Loucy (cell line): ENCODE measurements around the gene VMAC.
"Not testable (repeated sequence)": the region's sequence is repeated elsewhere in the genome, so short reads cannot be mapped to it uniquely, and the experiment has no call there.

ENCODE experiments used
- H2AFZ ChIP-seq: fragments of 200-600 bp; sonication (generic); 2 replicates; pipeline ENCODE4 v1.6.0; 2016; ENCODE audit warnings: antibody characterized with exemption, mild to moderate bottlenecking, low read length, moderate library complexity
- H3F3A ChIP-seq: fragments of 200-600 bp; 2 replicates; pipeline ENCODE4 v1.6.0; 2016; ENCODE audit warnings: antibody characterized with exemption, low read depth, mild to moderate bottlenecking
- H3K27me3 ChIP-seq: fragments of 200-600 bp; sonication (generic); 2 replicates; pipeline ENCODE4 v1.6.1; 2014; ENCODE audit warnings: low read length, mild to moderate bottlenecking; ENCODE audit not compliant: insufficient read depth, poor library complexity, severe bottlenecking
- H3K36me3 ChIP-seq: fragments of 200-600 bp; sonication (generic); 2 replicates; pipeline ENCODE4 v1.6.1; 2016; ENCODE audit warnings: low read length; ENCODE audit not compliant: insufficient read depth
- H3K4me1 ChIP-seq: fragments of 200-600 bp; sonication (generic); 2 replicates; pipeline ENCODE4 v1.5.1; 2014; ENCODE audit warnings: low read length, mild to moderate bottlenecking; ENCODE audit not compliant: insufficient read depth, poor library complexity, severe bottlenecking
- H3K4me2 ChIP-seq: fragments of 200-600 bp; sonication (generic); 2 replicates; pipeline ENCODE4 v1.6.0; 2014; ENCODE audit warnings: antibody characterized with exemption, low read length, low read depth, mild to moderate bottlenecking; ENCODE audit not compliant: poor library complexity, severe bottlenecking
- H3K4me3 ChIP-seq: fragments of 200-600 bp; sonication (generic); 2 replicates; pipeline ENCODE4 v1.5.1; 2014; ENCODE audit warnings: low read length, mild to moderate bottlenecking, mixed read lengths; ENCODE audit not compliant: poor library complexity, severe bottlenecking
- H3K79me2 ChIP-seq: fragments of 200-600 bp; sonication (generic); 2 replicates; pipeline ENCODE4 v1.6.1; 2014; ENCODE audit warnings: low read length; ENCODE audit not compliant: insufficient read depth
- H3K9ac ChIP-seq: fragments of 200-600 bp; sonication (generic); 2 replicates; pipeline ENCODE4 v1.6.0; 2014; ENCODE audit warnings: mild to moderate bottlenecking, low read depth, low read length, moderate library complexity; ENCODE audit not compliant: poor library complexity, severe bottlenecking
- H3K9me2 ChIP-seq: fragments of 200-600 bp; sonication (generic); replicated peaks from 2 replicates; pipeline ENCODE4 v1.6.1; 2016; ENCODE audit warnings: low read depth, low read length, mixed read lengths
- H3K9me3 ChIP-seq: fragments of 200-600 bp; sonication (generic); 2 replicates; pipeline ENCODE4 v1.6.1; 2014; ENCODE audit warnings: mild to moderate bottlenecking, antibody characterized with exemption, low read length, low read depth; ENCODE audit not compliant: insufficient read depth
- H4K20me1 ChIP-seq: fragments of 200-600 bp; sonication (generic); 2 replicates; pipeline ENCODE4 v1.6.0; 2014; ENCODE audit warnings: antibody characterized with exemption, low read length, mild to moderate bottlenecking; ENCODE audit not compliant: insufficient read depth, poor library complexity, severe bottlenecking
- EZH2phosphoT487 ChIP-seq: fragments of 200-600 bp; IDR thresholded peaks from 2 replicates; pipeline ENCODE4 v1.6.1; 2018; ENCODE audit warnings: antibody characterized with exemption, mild to moderate bottlenecking, moderate library complexity, borderline replicate concordance
- TF ChIP-seq, protein P1 (sequence below): fragments of 200-600 bp; sonication (generic); conservative IDR thresholded peaks from 2 replicates; pipeline ENCODE4 v1.5.1; 2014; ENCODE audit warnings: mild to moderate bottlenecking, antibody characterized with exemption, low read length

The VMAC gene

DNA sequence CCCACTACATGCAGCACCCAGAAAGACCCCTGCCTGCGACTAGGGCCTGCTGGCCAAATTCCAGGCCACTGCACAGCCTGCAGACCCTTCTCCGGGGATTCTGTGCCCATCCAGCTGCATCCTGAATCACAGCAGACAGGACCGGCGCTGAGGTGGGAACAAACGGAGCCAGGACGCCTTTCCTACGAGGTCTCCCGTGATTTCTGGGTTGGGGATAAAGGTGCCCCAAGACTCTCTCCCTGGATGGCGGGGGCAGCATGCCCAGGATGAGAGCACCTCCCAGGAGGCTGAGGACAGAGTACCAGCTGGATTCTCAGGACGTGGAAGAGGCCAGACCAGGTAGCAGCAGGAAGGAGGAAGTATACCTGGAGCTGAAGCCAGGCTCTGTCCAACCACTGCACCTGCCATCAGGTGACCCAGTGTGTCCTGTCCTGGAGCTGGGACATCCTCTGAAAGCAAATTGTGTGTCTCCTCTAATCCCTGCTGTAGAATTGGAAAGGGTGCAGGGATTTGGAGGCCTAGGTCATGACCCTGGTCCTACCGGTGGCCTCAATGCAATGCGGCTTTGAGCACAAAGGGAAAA is 31.0 kb upstream of the VMAC start:
- H3K79me2 ChIP-seq = no peaks in the 10 kb centered on the region
- H3F3A ChIP-seq = no peaks in the 10 kb centered on the region
- no peaks in the 10 kb centered on the region for H3K9me3 ChIP-seq
- H3K27me3 ChIP-seq = no peaks in the 10 kb centered on the region
- no peaks in the 10 kb centered on the region for H3K36me3 ChIP-seq
- no peaks in the 10 kb centered on the region for H3K9me2 ChIP-seq
- H4K20me1 ChIP-seq = no peaks in the 10 kb centered on the region
- TF ChIP-seq, protein P1, sequence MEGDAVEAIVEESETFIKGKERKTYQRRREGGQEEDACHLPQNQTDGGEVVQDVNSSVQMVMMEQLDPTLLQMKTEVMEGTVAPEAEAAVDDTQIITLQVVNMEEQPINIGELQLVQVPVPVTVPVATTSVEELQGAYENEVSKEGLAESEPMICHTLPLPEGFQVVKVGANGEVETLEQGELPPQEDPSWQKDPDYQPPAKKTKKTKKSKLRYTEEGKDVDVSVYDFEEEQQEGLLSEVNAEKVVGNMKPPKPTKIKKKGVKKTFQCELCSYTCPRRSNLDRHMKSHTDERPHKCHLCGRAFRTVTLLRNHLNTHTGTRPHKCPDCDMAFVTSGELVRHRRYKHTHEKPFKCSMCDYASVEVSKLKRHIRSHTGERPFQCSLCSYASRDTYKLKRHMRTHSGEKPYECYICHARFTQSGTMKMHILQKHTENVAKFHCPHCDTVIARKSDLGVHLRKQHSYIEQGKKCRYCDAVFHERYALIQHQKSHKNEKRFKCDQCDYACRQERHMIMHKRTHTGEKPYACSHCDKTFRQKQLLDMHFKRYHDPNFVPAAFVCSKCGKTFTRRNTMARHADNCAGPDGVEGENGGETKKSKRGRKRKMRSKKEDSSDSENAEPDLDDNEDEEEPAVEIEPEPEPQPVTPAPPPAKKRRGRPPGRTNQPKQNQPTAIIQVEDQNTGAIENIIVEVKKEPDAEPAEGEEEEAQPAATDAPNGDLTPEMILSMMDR = no peak
- TF ChIP-seq EZH2phosphoT487 = no peak
- no peak overlapping the region for H3K4me2 ChIP-seq
- no peak overlapping the region for H2AFZ ChIP-seq
- no peak overlapping the region for H3K9ac ChIP-seq
- no peak overlapping the region for H3K4me3 ChIP-seq
- H3K4me1 ChIP-seq = no peaks in the 10 kb centered on the region

DNA sequence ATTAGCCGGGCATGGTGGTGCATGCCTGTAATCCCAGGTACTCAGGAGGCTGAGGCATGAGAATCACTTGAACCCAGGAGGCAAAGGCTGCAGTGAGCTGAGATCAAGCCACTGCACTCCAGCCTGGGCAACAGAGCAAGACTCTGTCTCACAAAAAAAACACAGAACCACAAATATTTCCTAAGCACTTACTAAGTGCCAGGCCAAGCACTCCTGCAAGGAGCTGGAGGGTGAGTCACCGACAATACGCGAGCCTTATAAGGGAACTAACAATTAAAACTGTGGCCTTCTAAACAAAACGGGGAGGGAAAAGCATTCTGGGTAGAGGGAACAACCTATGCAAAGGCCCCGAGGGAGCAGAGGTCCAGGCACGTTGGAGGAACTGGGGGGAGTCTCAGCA is 30.2 kb upstream of the VMAC start:
- not testable (repeated sequence) for H3K79me2 ChIP-seq, H3F3A ChIP-seq, H4K20me1 ChIP-seq, H2AFZ ChIP-seq, H3K9me3 ChIP-seq, H3K4me3 ChIP-seq, H3K27me3 ChIP-seq, H3K4me2 ChIP-seq, H3K4me1 ChIP-seq, H3K36me3 ChIP-seq, H3K9me2 ChIP-seq, H3K9ac ChIP-seq

DNA sequence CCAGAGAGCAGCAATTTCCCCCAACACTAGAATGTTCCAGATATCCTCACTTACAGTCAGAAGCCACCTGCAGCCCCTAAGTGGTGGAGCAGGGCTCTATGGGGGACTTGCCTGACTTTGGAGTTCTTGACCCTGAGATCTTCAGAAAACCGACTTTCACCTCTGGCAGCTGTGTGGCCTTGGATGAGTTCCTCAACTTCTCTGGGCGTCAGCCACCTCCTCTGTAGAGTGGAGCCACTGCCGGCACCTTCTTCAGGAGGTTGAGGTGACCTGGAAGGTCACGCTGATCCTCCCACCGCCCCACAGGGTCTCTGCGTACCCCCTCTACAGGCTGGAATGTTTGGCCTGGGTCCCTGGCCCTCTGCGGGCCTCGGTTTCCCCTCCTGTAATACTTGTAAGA is 27.2 kb upstream of the VMAC start:
- Histone ChIP-seq H3K9me2 (no peaks in the 10 kb centered on the region), H3K9ac (no peak overlapping the region), H3K4me3 (no peak overlapping the region), H3K36me3 (no peaks in the 10 kb centered on the region), H3K79me2 (no peaks in the 10 kb centered on the region), H2AFZ (no peak overlapping the region), H3K27me3 (no peaks in the 10 kb centered on the region), H3F3A (no peaks in the 10 kb centered on the region), H3K4me1 (no peaks in the 10 kb centered on the region), H3K9me3 (no peaks in the 10 kb centered on the region), H4K20me1 (no peaks in the 10 kb centered on the region), H3K4me2 (no peak overlapping the region)
- TF ChIP-seq EZH2phosphoT487 = no peak
- TF ChIP-seq, protein P1 = no peak

DNA sequence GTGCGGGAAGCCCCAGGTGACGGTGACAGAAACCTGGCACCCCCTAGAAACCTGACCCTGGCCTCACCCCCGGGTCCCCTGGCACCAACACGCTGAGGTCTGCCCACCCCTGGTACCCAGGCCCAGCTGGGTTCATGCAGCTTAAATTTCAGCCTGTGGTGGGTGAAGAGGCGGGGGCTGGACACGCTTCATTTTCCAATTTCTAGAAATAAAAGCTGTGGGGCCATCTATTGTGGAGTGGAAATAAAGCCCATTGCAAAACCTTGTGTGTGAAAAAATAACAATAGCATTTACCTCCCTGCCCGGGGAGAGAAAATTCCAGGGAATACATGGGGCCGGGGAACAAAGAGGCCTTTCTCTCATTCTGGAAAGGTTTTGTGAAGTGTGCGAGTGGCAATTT is 26.8 kb upstream of the VMAC start:
- Histone ChIP-seq H2AFZ (no peak overlapping the region), H3K9me2 (no peaks in the 10 kb centered on the region), H3F3A (no peaks in the 10 kb centered on the region), H3K9me3 (no peaks in the 10 kb centered on the region), H4K20me1 (no peaks in the 10 kb centered on the region), H3K4me3 (no peak overlapping the region), H3K27me3 (no peaks in the 10 kb centered on the region), H3K36me3 (no peaks in the 10 kb centered on the region), H3K4me1 (no peaks in the 10 kb centered on the region), H3K9ac (no peak overlapping the region), H3K4me2 (no peak overlapping the region), H3K79me2 (no peaks in the 10 kb centered on the region)
- TF ChIP-seq, protein P1 = no peak
- no peak for TF ChIP-seq EZH2phosphoT487
